A673 (cell line): Measurements from ENCODE around the gene DDIT4L.

Experiments used
- EZH2 ChIP-seq: fragments of 200-600 bp; sonication (generic); IDR thresholded peaks from 2 replicates; pipeline ENCODE4 v1.6.1; 2017; ENCODE audit warnings: borderline replicate concordance, low read depth, mild to moderate bottlenecking, mixed read lengths, antibody characterized with exemption, low read length; ENCODE audit not compliant: poor library complexity, severe bottlenecking
- TF ChIP-seq, protein P1 (sequence below): fragments of 300-800, 200-600 bp; sonication (generic); conservative IDR thresholded peaks from 2 replicates; pipeline ENCODE4 v1.5.1; 2017; ENCODE audit warnings: low read depth, mild to moderate bottlenecking, antibody characterized with exemption, low read length, moderate library complexity, mixed read lengths

DNA sequence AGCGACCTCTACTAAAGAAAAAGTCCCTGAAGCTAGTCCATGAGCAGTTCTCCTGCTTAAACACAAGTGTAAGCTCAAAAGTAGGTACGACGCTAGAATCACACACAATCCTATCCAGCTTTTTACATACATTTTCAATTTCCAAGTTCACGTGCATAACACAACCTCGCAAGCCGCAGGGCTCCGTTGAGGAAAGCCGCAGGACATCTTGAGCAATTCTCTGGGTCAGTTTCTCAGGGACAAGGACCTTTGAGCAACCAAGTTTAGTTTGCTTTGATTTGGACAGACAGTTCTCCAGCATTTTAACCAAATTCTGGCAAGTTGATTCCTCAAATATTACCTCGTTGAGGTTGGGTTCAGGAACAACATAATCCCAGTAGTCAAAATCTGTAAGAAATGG, 2.5 kb downstream of the DDIT4L start:
- TF ChIP-seq EZH2, result no peak
- TF ChIP-seq, protein P1, sequence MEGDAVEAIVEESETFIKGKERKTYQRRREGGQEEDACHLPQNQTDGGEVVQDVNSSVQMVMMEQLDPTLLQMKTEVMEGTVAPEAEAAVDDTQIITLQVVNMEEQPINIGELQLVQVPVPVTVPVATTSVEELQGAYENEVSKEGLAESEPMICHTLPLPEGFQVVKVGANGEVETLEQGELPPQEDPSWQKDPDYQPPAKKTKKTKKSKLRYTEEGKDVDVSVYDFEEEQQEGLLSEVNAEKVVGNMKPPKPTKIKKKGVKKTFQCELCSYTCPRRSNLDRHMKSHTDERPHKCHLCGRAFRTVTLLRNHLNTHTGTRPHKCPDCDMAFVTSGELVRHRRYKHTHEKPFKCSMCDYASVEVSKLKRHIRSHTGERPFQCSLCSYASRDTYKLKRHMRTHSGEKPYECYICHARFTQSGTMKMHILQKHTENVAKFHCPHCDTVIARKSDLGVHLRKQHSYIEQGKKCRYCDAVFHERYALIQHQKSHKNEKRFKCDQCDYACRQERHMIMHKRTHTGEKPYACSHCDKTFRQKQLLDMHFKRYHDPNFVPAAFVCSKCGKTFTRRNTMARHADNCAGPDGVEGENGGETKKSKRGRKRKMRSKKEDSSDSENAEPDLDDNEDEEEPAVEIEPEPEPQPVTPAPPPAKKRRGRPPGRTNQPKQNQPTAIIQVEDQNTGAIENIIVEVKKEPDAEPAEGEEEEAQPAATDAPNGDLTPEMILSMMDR, result no peak
